Medulla oblongata (tissue), 1 donor: ENCODE results near the gene ZSCAN16.

ENCODE experiments used
- DNase-seq: peaks from one replicate; pipeline ENCODE4 v3.0.0-alpha.2; 2015; ENCODE audit errors: extremely low spot score

Gene ZSCAN16

GRCh38 chr6:28172006-28172405, 47.6 kb downstream of the ZSCAN16 start:
- DNase-seq, result no peak

DNA sequence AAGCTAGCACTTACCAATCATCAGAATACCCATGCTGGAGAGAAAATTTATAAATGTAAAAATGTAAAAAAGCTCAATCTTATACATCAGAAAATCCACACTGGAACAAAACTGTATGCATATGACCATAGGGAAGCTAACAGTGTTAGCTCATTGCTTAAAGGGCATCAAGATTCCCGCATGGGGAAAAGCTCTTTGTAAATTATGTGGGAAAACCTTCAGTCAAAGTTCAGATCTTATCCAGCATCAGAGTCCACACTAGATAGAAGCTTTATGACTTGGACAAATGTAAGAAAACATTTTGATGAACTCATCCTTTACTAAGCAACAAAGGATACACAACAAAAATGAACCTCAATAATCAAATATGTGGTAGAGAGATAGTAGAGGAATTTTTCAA, 52.0 kb downstream of the ZSCAN16 start:
- no peak for DNase-seq
